Epithelial cell of esophagus (primary cell): ENCODE data around the gene UBE2Q1.

Source experiments
- DNase-seq: peaks from one replicate; pipeline ENCODE4 v3.0.0; 2010; ENCODE audit warnings: low read depth
- H3K4me3 ChIP-seq: 2 replicates; pipeline ENCODE4 v1.5.1; 2011; ENCODE audit warnings: mild to moderate bottlenecking, low read length, control low read depth
- TF ChIP-seq, protein P1 (sequence below): IDR thresholded peaks from 2 replicates; pipeline ENCODE4 v1.5.1; 2011; ENCODE audit warnings: low read depth, mild to moderate bottlenecking, low read length, control low read depth, inconsistent platforms; ENCODE audit not compliant: insufficient read depth; ENCODE audit errors: missing control alignments

The UBE2Q1 gene

GRCh38 chr1:154529308-154529707 is 29.2 kb downstream of the UBE2Q1 start:
- TF ChIP-seq, protein P1, sequence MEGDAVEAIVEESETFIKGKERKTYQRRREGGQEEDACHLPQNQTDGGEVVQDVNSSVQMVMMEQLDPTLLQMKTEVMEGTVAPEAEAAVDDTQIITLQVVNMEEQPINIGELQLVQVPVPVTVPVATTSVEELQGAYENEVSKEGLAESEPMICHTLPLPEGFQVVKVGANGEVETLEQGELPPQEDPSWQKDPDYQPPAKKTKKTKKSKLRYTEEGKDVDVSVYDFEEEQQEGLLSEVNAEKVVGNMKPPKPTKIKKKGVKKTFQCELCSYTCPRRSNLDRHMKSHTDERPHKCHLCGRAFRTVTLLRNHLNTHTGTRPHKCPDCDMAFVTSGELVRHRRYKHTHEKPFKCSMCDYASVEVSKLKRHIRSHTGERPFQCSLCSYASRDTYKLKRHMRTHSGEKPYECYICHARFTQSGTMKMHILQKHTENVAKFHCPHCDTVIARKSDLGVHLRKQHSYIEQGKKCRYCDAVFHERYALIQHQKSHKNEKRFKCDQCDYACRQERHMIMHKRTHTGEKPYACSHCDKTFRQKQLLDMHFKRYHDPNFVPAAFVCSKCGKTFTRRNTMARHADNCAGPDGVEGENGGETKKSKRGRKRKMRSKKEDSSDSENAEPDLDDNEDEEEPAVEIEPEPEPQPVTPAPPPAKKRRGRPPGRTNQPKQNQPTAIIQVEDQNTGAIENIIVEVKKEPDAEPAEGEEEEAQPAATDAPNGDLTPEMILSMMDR, result no peak
- DNase-seq, result no peak
- no peak overlapping the region for H3K4me3 ChIP-seq

GRCh38 chr1:154527192-154527591 is 31.3 kb downstream of the UBE2Q1 start:
- DNase-seq, result no peak
- no peak overlapping the region for H3K4me3 ChIP-seq

GRCh38 chr1:154524881-154525280 is 33.6 kb downstream of the UBE2Q1 start:
- TF ChIP-seq, protein P1, result no peak
- DNase-seq, result no peak
- H3K4me3 ChIP-seq, result no peak overlapping the region

More at GRCh38 chr1:154527192-154527591, 31.3 kb downstream of the UBE2Q1 start:
- TF ChIP-seq, protein P1, result no peak

GRCh38 chr1:154521695-154522094 is 36.8 kb downstream of the UBE2Q1 start:
- DNase-seq, result no peak
- TF ChIP-seq, protein P1, result no peak
- H3K4me3 ChIP-seq, result no peak overlapping the region

DNA sequence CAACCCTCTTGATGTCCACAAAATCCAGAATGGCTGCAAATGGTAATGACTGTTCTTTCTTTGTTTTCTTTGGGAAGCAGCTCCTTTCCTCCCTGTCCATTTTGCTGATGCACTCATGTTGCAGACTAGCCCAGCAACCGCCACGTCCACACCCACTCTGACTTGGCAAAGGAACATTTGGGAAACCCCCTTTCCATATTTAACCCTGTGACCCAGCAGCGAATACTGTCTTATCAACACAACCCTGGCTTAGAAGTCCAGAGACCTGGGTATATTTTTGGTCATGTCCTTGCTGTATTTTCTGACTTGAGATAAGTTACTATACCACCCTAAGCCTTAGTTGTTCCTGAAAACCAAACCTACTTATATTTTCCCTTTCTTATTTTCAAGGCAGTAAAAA is 38.1 kb downstream of the UBE2Q1 start:
- DNase-seq, result peak; percentile 31
- no peak overlapping the region for H3K4me3 ChIP-seq
- TF ChIP-seq, protein P1, result no peak

DNA sequence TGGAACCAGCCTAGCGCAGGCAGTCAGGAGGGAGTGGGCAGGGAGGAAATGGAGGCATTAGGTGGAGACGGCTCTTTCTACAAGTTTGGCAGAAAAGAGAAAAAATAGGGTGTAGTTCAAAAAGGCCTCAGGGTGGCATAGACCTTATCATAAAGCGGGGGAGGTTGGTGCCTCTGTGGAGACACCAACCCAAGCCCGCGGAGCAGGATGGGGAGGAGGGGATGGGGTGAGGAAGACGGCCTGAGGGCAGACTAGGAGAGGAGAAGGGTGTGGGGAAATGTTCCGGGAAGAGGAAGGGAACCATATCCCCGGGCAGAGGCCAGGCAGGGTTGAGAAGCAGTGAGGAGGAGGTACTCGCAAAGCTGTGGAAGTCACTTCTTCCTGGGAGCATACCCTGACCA is 38.9 kb downstream of the UBE2Q1 start:
- TF ChIP-seq, protein P1, result no peak
- H3K4me3 ChIP-seq, result no peak overlapping the region
- no peak for DNase-seq

DNA sequence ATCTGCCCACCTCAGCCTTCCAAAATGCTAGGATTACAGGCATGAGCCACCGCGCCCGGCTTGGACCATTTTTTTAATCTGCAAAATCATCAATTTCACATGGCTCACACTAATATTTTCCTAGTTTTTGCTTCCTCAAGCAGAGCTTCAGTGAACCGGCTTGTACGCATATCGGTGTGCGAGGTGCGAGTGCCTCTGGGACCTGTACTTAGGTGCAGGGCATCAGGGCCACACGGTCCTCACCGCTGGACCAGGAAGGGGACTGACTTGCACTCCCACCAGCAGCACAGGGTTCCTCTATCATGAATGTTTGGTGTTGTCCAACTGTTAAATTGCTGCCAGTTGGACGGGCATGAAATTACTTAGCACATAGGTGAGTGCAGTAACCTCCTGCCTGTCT is 40.8 kb downstream of the UBE2Q1 start:
- TF ChIP-seq, protein P1, result no peak
- no peak overlapping the region for H3K4me3 ChIP-seq
- DNase-seq, result no peak
